Trophoblast cell (in vitro differentiated cells and primary cell): ENCODE measurements around the gene KRT79.
A peak's percentile ranks its signal among the peaks of the same experiment; 100 is the strongest.

ENCODE experiments used
- DNase-seq, 2 donors: peaks; one replicate each; pipeline ENCODE4 v3.0.0-alpha.2; 2016
- H2AFZ ChIP-seq: 2 replicates; pipeline ENCODE4 v1.6.1; 2013; ENCODE audit warnings: low read length, moderate library complexity, mild to moderate bottlenecking; ENCODE audit not compliant: insufficient read depth, poor library complexity
- H2AK5ac ChIP-seq: 2 replicates; pipeline ENCODE4 v1.6.1; 2013; ENCODE audit warnings: mild to moderate bottlenecking, low read length
- H2BK120ac ChIP-seq: 2 replicates; pipeline ENCODE4 v1.6.1; 2013; ENCODE audit warnings: low read length, mild to moderate bottlenecking, moderate library complexity; ENCODE audit not compliant: insufficient read depth, poor library complexity
- H2BK12ac ChIP-seq: 2 replicates; pipeline ENCODE4 v1.6.1; 2013; ENCODE audit warnings: mild to moderate bottlenecking, low read length, moderate library complexity
- H2BK5ac ChIP-seq: 2 replicates; pipeline ENCODE4 v1.6.1; 2013; ENCODE audit warnings: low read length, low read depth, moderate library complexity, mild to moderate bottlenecking; ENCODE audit not compliant: poor library complexity
- H3K14ac ChIP-seq: 2 replicates; pipeline ENCODE4 v1.6.1; 2013; ENCODE audit warnings: mild to moderate bottlenecking, low read length
- H3K18ac ChIP-seq: 2 replicates; pipeline ENCODE4 v1.6.1; 2013; ENCODE audit warnings: mild to moderate bottlenecking, low read length
- H3K23ac ChIP-seq: 2 replicates; pipeline ENCODE4 v1.6.1; 2013; ENCODE audit warnings: low read length
- H3K27ac ChIP-seq: 2 replicates; pipeline ENCODE4 v1.5.1; 2013; ENCODE audit warnings: low read depth, mild to moderate bottlenecking, inconsistent platforms, low read length, moderate library complexity
- H3K27me3 ChIP-seq: 2 replicates; pipeline ENCODE4 v1.6.1; 2013; ENCODE audit warnings: inconsistent platforms, mild to moderate bottlenecking, low read length, moderate library complexity; ENCODE audit not compliant: insufficient read depth
- H3K36me3 ChIP-seq, 2 experiments: 1 replicate in 1 of 2; 2 replicates in 1 of 2; pipeline ENCODE4 v1.6.1; 2013; ENCODE audit warnings: low read length in 2 of 2, mild to moderate bottlenecking in 2 of 2, moderate library complexity in 1 of 2; ENCODE audit not compliant: insufficient read depth in 2 of 2, control insufficient read depth in 1 of 2
- H3K4ac ChIP-seq: 2 replicates; pipeline ENCODE4 v1.6.1; 2013; ENCODE audit warnings: low read depth, mild to moderate bottlenecking, low read length, moderate library complexity
- H3K4me1 ChIP-seq, 2 experiments: 1 replicate in 1 of 2; 2 replicates in 1 of 2; pipeline ENCODE4 v1.6.1; 2013; ENCODE audit warnings: low read length in 2 of 2, mild to moderate bottlenecking in 2 of 2, moderate library complexity in 1 of 2; ENCODE audit not compliant: insufficient read depth in 2 of 2, control insufficient read depth in 1 of 2
- H3K4me2 ChIP-seq: 2 replicates; pipeline ENCODE4 v1.6.1; 2013; ENCODE audit warnings: inconsistent platforms, mild to moderate bottlenecking, low read length, moderate library complexity
- H3K4me3 ChIP-seq: 2 replicates; pipeline ENCODE4 v1.5.1; 2013; ENCODE audit warnings: mild to moderate bottlenecking, low read depth, low read length, inconsistent platforms
- H3K79me1 ChIP-seq: one replicate; pipeline ENCODE4 v1.6.1; 2013; ENCODE audit warnings: low read length
- H3K79me2 ChIP-seq: 2 replicates; pipeline ENCODE4 v1.6.1; 2013; ENCODE audit warnings: low read length, mild to moderate bottlenecking; ENCODE audit not compliant: control insufficient read depth, insufficient read depth, poor library complexity
- H3K9ac ChIP-seq: 2 replicates; pipeline ENCODE4 v1.6.1; 2013; ENCODE audit warnings: mild to moderate bottlenecking, low read length
- H3K9me3 ChIP-seq: 2 replicates; pipeline ENCODE4 v1.6.1; 2013; ENCODE audit warnings: low read depth, mild to moderate bottlenecking, control low read depth, inconsistent platforms, low read length; ENCODE audit not compliant: insufficient read depth
- H4K12ac ChIP-seq: 2 replicates; pipeline ENCODE4 v1.6.1; 2013; ENCODE audit warnings: low read depth, mild to moderate bottlenecking, low read length, moderate library complexity
- H4K8ac ChIP-seq: 2 replicates; pipeline ENCODE4 v1.6.1; 2013; ENCODE audit warnings: low read depth, mild to moderate bottlenecking, low read length, moderate library complexity
- H4K91ac ChIP-seq: one replicate; pipeline ENCODE4 v1.6.1; 2013; ENCODE audit warnings: low read depth, mild to moderate bottlenecking, low read length, moderate library complexity
- WGBS: extraction: QIAGEN DNeasy Blood & Tissue Kit; methylation state at CpG from one replicate; pipeline ENCODE4 v1.1.7; 2013; ENCODE audit warnings: missing lambda C conversion rate; ENCODE audit not compliant: insufficient read length, insufficient coverage; ENCODE audit errors: extremely low coverage; 5-methylcytosine and 5-hydroxymethylcytosine counted together

The KRT79 gene

GRCh38 chr12:52790427-52791270 lies 43.5 kb downstream of the KRT79 start:
- Histone ChIP-seq H3K18ac (no peak overlapping the region), H3K36me3 (no peaks in the 10 kb centered on the region), H3K27ac (no peak overlapping the region), H3K27me3 (no peaks in the 10 kb centered on the region), H2BK12ac (no peak overlapping the region), H2AFZ (no peak overlapping the region), H3K4ac (no peak overlapping the region), H2BK5ac (no peak overlapping the region), H4K8ac (no peak overlapping the region), H4K91ac (no peak overlapping the region), H3K23ac (no peak overlapping the region), H3K4me3 (no peak overlapping the region), H3K9me3 (peaks cover 2% of the 10 kb centered on the region), H2AK5ac (no peak overlapping the region), H2BK120ac (no peak overlapping the region), H3K4me1 (no peaks in the 10 kb centered on the region), H3K14ac (no peak overlapping the region), H3K9ac (no peak overlapping the region), H3K79me2 (no peaks in the 10 kb centered on the region), H3K4me2 (no peak overlapping the region), H3K79me1 (no peaks in the 10 kb centered on the region), H4K12ac (no peak overlapping the region)
- no peak for DNase-seq
- no CpG with 5 or more reads among the region's 19 CpGs for WGBS

GRCh38 chr12:52789637-52790426 lies 44.3 kb downstream of the KRT79 start:
- WGBS = no CpG with 5 or more reads among the region's 50 CpGs
- H3K4me1 ChIP-seq = no peaks in the 10 kb centered on the region

DNA sequence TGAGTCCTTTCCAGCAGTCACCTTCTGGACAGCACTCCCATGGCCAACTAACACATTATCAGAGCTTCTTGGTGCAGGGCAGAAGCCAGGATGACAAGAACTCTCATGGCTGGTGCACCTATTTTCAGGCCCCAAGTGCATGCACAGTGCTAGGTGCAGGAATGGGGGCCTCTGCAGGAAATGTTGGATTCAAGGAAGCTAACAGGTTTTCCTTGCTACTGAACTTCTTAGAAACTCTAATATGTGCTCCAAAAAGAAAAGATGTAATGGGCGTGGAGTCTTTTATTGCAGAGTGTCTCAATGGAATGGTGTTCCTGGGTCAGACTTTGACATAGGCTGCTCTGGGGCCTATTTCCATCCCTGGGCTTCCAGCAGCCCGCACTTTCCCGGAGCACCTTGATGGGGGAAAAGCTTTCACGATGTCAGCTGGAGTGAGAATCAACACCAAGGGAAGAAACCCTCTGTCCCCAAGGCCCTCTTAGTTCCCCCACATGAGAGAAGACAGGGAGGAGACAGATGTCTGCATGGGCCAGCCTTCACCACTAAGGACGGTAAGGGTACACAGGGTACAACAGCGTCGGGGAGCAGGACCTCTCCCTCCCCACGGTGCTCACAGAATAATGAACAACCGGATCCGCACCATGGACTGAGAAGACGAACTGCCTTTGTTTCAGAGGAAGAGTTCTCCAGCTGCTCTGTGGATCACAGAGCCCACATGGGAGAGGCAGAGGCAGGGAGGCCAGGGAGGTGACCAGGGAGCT lies 45.1 kb downstream of the KRT79 start:
- Histone ChIP-seq H3K4me2 (no peak overlapping the region), H2BK120ac (no peak overlapping the region), H3K23ac (no peak overlapping the region), H3K79me2 (no peaks in the 10 kb centered on the region), H3K27ac (no peak overlapping the region), H3K14ac (no peak overlapping the region), H4K8ac (no peak overlapping the region), H3K9ac (no peak overlapping the region), H3K36me3 (no peaks in the 10 kb centered on the region), H4K12ac (no peak overlapping the region), H3K4ac (no peak overlapping the region), H4K91ac (no peak overlapping the region), H3K18ac (no peak overlapping the region), H3K4me1 (no peaks in the 10 kb centered on the region), H2AK5ac (no peak overlapping the region), H3K9me3 (peaks cover 2% of the 10 kb centered on the region), H3K27me3 (no peaks in the 10 kb centered on the region), H3K79me1 (no peaks in the 10 kb centered on the region), H2AFZ (no peak overlapping the region), H3K4me3 (no peak overlapping the region), H2BK12ac (no peak overlapping the region), H2BK5ac (no peak overlapping the region)
- no CpG with 5 or more reads among the region's 11 CpGs for WGBS
- no peak for DNase-seq

More at GRCh38 chr12:52789637-52790426, 44.3 kb downstream of the KRT79 start:
- Histone ChIP-seq H2AK5ac (no peak overlapping the region), H3K9ac (no peak overlapping the region), H3K4ac (no peak overlapping the region), H2BK5ac (no peak overlapping the region), H2BK12ac (no peak overlapping the region), H3K23ac (no peak overlapping the region), H3K4me3 (no peak overlapping the region), H2AFZ (no peak overlapping the region), H4K91ac (no peak overlapping the region), H3K18ac (no peak overlapping the region), H3K27me3 (no peaks in the 10 kb centered on the region), H4K12ac (no peak overlapping the region), H3K4me2 (no peak overlapping the region), H3K36me3 (no peaks in the 10 kb centered on the region), H4K8ac (no peak overlapping the region), H3K79me1 (no peaks in the 10 kb centered on the region), H3K9me3 (peaks cover 2% of the 10 kb centered on the region), H3K79me2 (no peaks in the 10 kb centered on the region), H3K14ac (no peak overlapping the region), H3K27ac (no peak overlapping the region), H2BK120ac (no peak overlapping the region)
- DNase-seq = peak; percentile 8 to 59

- no peak overlapping the region for H3K9ac ChIP-seq
- no peak overlapping the region for H3K23ac ChIP-seq
- no peak overlapping the region for H2AFZ ChIP-seq
- H3K27ac ChIP-seq = no peak overlapping the region
- no peaks in the 10 kb centered on the region for H3K79me1 ChIP-seq
- H3K4me1 ChIP-seq = no peaks in the 10 kb centered on the region
- no CpG with 5 or more reads among the region's 6 CpGs for WGBS
- no peaks in the 10 kb centered on the region for H3K79me2 ChIP-seq
- H4K91ac ChIP-seq = no peak overlapping the region
- no peak overlapping the region for H4K12ac ChIP-seq
- no peaks in the 10 kb centered on the region for H3K9me3 ChIP-seq
- DNase-seq = no peak
- no peak overlapping the region for H3K4ac ChIP-seq
- H3K4me2 ChIP-seq = no peak overlapping the region
- H3K14ac ChIP-seq = no peak overlapping the region
- no peaks in the 10 kb centered on the region for H3K36me3 ChIP-seq
- no peak overlapping the region for H4K8ac ChIP-seq
- H3K27me3 ChIP-seq = no peaks in the 10 kb centered on the region
- H2BK5ac ChIP-seq = no peak overlapping the region
- H3K18ac ChIP-seq = no peak overlapping the region
- H3K4me3 ChIP-seq = no peak overlapping the region
- no peak overlapping the region for H2AK5ac ChIP-seq
- H2BK12ac ChIP-seq = no peak overlapping the region
- H2BK120ac ChIP-seq = no peak overlapping the region
Measured at GRCh38 chr12:52788192-52788875, 45.8 kb downstream of the KRT79 start.
